ENCODE measurements around the gene TTLL12.

Gene TTLL12

DNA sequence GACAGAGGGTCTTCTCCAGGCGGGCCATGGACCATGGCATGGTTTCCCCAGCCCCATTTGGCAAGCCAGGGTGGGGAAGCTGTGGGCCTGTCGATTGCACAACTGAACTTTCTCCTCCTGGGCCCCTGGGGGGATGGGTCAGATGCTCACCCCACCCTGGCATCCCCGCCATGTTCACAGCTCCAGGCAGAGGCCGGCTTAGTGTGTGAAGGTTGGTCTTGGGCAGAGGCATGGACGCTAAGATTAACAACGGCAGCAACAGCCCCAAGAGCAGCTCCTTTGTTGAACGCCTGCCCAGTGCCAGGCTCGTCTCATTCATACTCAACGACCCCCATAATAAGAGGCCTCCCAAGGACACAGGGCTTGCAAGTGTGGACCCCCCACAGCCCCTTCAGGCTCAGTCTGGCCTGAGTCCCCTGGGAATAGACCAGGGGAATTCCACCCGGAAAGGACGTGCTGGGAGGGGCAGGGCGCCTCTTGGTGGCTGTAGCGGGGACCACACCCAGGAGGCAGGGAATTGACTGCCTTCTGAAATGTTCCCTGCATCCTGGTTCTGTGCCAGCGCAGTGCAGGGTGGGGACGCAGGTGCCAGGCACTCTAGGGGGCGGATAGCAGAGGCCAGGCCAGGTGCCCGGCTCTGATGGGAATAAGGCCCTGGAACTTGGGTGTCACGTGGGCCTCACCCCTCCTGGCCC is 27.3 kb downstream of the TTLL12 start:
- DNase-seq (ENCODE audit: low read depth in 1 of 2, low spot score in 1 of 2): no peak
- Histone ChIP-seq H3K27ac (replicated peaks) (no peak overlapping the region), H3K27me3 (ENCODE audit: insufficient read depth, poor library complexity, severe bottlenecking) (no peaks in the 10 kb centered on the region), H3K4me3 (replicated peaks; ENCODE audit: insufficient read depth, low read length) (no peak overlapping the region)
- TF ChIP-seq, protein P1, sequence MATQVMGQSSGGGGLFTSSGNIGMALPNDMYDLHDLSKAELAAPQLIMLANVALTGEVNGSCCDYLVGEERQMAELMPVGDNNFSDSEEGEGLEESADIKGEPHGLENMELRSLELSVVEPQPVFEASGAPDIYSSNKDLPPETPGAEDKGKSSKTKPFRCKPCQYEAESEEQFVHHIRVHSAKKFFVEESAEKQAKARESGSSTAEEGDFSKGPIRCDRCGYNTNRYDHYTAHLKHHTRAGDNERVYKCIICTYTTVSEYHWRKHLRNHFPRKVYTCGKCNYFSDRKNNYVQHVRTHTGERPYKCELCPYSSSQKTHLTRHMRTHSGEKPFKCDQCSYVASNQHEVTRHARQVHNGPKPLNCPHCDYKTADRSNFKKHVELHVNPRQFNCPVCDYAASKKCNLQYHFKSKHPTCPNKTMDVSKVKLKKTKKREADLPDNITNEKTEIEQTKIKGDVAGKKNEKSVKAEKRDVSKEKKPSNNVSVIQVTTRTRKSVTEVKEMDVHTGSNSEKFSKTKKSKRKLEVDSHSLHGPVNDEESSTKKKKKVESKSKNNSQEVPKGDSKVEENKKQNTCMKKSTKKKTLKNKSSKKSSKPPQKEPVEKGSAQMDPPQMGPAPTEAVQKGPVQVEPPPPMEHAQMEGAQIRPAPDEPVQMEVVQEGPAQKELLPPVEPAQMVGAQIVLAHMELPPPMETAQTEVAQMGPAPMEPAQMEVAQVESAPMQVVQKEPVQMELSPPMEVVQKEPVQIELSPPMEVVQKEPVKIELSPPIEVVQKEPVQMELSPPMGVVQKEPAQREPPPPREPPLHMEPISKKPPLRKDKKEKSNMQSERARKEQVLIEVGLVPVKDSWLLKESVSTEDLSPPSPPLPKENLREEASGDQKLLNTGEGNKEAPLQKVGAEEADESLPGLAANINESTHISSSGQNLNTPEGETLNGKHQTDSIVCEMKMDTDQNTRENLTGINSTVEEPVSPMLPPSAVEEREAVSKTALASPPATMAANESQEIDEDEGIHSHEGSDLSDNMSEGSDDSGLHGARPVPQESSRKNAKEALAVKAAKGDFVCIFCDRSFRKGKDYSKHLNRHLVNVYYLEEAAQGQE (IDR thresholded peaks at IDR 0.05; ENCODE audit: insufficient replicate concordance, low read depth): no peak
- TF ChIP-seq, protein P2, sequence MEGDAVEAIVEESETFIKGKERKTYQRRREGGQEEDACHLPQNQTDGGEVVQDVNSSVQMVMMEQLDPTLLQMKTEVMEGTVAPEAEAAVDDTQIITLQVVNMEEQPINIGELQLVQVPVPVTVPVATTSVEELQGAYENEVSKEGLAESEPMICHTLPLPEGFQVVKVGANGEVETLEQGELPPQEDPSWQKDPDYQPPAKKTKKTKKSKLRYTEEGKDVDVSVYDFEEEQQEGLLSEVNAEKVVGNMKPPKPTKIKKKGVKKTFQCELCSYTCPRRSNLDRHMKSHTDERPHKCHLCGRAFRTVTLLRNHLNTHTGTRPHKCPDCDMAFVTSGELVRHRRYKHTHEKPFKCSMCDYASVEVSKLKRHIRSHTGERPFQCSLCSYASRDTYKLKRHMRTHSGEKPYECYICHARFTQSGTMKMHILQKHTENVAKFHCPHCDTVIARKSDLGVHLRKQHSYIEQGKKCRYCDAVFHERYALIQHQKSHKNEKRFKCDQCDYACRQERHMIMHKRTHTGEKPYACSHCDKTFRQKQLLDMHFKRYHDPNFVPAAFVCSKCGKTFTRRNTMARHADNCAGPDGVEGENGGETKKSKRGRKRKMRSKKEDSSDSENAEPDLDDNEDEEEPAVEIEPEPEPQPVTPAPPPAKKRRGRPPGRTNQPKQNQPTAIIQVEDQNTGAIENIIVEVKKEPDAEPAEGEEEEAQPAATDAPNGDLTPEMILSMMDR (IDR thresholded peaks at IDR 0.05; ENCODE audit: insufficient read depth, low read length): peak; percentile 0
- TF ChIP-seq GABPA (IDR thresholded peaks at IDR 0.05; ENCODE audit: low read depth): no peak
- 0 out of 2 replicates have a peak, but pooled peaks have one; percentile 15 for TF ChIP-seq POLR2AphosphoS5 (IDR thresholded peaks at IDR 0.05; ENCODE audit: low read depth)

DNA sequence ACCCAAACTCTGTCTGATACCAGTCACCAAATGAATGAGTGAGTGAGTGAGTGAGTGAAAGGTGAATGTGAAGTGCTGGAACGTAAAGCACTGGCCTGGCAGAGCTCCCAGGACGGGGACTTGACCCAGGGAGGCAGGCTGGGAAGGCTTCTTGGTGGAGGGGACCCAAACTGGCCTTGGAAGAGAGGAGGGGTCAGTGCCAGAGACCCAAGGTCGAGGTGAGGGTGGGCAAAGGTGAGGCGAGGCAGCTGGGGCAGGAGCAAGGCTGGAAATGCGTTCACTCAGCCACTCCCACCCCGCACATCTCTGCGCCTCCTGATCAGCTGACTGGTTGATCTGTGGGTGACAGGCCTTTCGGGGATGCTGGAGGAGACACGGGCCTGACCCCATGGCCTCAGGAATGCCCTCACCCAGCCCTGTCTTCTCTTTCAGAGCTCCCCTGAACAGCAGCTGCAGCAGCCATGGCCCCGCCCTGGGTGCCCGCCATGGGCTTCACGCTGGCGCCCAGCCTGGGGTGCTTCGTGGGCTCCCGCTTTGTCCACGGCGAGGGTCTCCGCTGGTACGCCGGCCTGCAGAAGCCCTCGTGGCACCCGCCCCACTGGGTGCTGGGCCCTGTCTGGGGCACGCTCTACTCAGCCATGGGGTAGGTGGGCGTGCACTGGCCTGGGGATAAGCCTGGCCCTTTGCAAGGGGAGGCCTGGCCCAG is 28.0 kb downstream of the TTLL12 start:
- no peak for DNase-seq (ENCODE audit: low read depth in 1 of 2, low spot score in 1 of 2)
- no peaks in the 10 kb centered on the region for H3K27me3 ChIP-seq (ENCODE audit: insufficient read depth, poor library complexity, severe bottlenecking)
- no peak overlapping the region for H3K27ac ChIP-seq (replicated peaks)
- TF ChIP-seq GABPA (IDR thresholded peaks at IDR 0.05; ENCODE audit: low read depth) (no peak), SPI1 (IDR thresholded peaks at IDR 0.05; ENCODE audit: borderline replicate concordance, low read depth) (no peak), POLR2AphosphoS5 (IDR thresholded peaks at IDR 0.05; ENCODE audit: low read depth) (no peak)
- TF ChIP-seq, protein P2 (IDR thresholded peaks at IDR 0.05; ENCODE audit: insufficient read depth, low read length): no peak
- TF ChIP-seq, protein P1 (IDR thresholded peaks at IDR 0.05; ENCODE audit: insufficient replicate concordance, low read depth): no peak
- H3K4me3 ChIP-seq (replicated peaks; ENCODE audit: insufficient read depth, low read length): no peak overlapping the region

DNA sequence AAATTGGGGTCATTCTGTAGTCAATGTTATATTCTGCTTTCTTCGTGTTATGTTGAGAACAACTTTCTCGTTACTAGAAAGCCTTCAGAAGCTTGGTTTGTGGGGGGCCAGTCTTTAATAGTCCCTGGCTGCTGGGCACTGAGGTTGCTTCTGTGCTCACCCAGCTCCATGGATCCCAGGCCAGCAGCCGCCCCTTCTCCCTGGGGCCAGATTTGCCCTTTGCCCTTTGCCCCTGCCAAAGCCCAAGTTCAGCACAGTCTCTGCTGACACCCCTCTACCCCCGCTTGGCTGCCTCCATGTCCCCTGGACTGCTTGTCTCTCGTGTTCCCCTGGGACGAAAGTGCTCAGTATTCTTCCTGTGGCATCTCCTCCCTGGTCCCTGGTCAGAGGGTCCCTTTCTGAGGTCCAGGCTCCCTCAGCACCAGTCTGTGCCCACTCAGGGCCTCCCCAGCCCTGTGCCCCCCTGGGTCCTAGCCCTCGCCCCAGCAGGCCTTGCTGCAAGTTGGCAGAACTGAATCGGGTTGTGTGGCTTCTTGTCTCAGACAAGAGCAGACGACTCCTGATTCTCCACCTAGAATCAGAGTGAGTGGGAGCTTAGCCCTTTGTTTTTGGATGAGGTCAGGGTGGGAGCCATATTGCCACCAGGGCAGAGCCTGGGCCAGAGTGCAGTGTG is 28.9 kb downstream of the TTLL12 start:
- Histone ChIP-seq H3K27me3 (ENCODE audit: insufficient read depth, poor library complexity, severe bottlenecking) (no peaks in the 10 kb centered on the region), H3K4me3 (replicated peaks; ENCODE audit: insufficient read depth, low read length) (no peak overlapping the region), H3K27ac (replicated peaks) (0 out of 2 replicates have a peak overlapping the region, but pooled peaks have one; percentile 0)
- TF ChIP-seq, protein P2 (IDR thresholded peaks at IDR 0.05; ENCODE audit: insufficient read depth, low read length): no peak
- TF ChIP-seq GABPA (IDR thresholded peaks at IDR 0.05; ENCODE audit: low read depth): no peak
- TF ChIP-seq, protein P1 (IDR thresholded peaks at IDR 0.05; ENCODE audit: insufficient replicate concordance, low read depth): no peak
- TF ChIP-seq SPI1 (IDR thresholded peaks at IDR 0.05; ENCODE audit: borderline replicate concordance, low read depth): no peak
- TF ChIP-seq POLR2AphosphoS5 (IDR thresholded peaks at IDR 0.05; ENCODE audit: low read depth): no peak
- no peak for DNase-seq (ENCODE audit: low read depth in 1 of 2, low spot score in 1 of 2)

Data from HL-60 (cell line).